Measurements from ENCODE around the gene TOPORS.
"Not testable (repeated sequence)": the region's sequence is repeated elsewhere in the genome, so short reads cannot be mapped to it uniquely, and the experiment has no call there.

GRCh38 chr9:32548213-32548612, 4.2 kb downstream of the TOPORS start:
- TF ChIP-seq CTCF (conservative IDR thresholded peaks at IDR 0.05; ENCODE audit: low read length); EZH2phosphoT487 (IDR thresholded peaks at IDR 0.05; ENCODE audit: borderline replicate concordance, low read depth, low read length): not testable (repeated sequence)

All from OCI-LY7 (cell line).